ENCODE results near the gene SNX32. TPM values are rescaled to one million over a fixed set of nuclear protein-coding genes. Genes with fewer than 3 reads are reported as not detected.
"Not testable (repeated sequence)": the region's sequence is repeated elsewhere in the genome, so short reads cannot be mapped to it uniquely, and the experiment has no call there.

The SNX32 gene
- total RNA-seq, 1 donor from 2014 or later: 6.1 TPM

- no peak for DNase-seq (ENCODE audit: low spot score in 2 of 2)
Measured at GRCh38 chr11:65822776-65823528, 10.8 kb upstream of the SNX32 start.

DNA sequence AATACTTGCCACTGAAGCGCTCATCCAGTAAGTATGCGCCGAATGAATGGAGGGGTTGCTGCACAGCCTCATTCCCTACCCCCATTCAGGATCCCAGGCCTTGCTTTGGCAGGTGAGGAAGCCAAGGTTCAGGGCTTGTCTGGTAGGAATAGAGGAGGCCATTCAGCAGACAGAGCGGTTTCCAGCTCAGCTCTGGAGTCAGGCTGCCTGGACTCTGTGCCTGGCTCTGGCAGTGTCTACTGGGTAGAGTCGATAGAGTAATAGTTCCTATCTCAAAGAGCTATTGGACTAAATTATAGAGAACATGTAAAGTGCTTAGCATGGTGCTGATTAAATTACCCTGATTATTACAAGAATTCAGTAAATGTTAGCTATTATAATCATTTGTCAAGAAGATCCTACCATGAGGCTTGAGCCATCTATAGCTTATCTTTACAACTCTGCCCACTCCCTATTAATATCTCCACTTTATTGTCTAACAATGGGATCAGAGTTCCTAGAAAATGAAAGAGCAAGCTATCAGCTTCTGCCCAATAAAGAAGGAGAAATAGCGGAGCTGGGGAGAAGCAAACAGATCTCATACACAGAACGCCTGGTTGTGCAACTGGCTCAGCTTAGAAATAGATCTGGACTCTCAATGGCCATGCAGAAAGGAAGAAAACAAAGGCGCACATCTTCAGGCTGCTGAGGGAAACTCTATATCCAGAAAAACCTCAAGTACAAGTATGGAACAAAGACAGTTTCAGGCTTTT is 6.6 kb upstream of the SNX32 start:
- DNase-seq (ENCODE audit: low spot score in 2 of 2) (no peak), FAIRE-seq (no peak)

More at GRCh38 chr11:65822776-65823528, 10.8 kb upstream of the SNX32 start:
- no peak for FAIRE-seq

- DNase-seq (ENCODE audit: low spot score in 2 of 2) (no peak), FAIRE-seq (no peak)
Measured at GRCh38 chr11:65829459-65829858, 4.3 kb upstream of the SNX32 start.

GRCh38 chr11:65832231-65832630 is 1.5 kb upstream of the SNX32 start:
- FAIRE-seq; DNase-seq (ENCODE audit: low spot score in 2 of 2): not testable (repeated sequence)

DNA sequence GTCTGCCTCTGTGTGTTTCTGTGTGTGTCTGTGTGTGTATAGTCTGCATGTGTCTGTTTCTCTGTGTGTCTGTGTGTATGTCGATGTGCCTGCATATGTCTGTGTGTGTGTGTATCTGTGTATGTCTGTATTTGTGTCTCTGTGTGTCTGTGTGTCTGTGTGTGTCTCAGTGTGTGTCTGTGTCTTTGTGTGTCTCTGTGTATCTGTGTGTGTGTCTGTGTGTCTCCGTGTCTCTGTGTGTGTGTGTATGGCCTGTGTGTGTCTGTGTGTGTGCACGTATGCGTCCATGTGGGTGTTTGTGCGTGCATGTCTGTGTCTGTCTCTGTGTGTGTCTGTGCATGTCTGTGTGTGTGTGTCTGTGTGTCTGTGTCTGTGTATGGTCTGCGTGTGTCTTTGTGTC is 439 bp downstream of the SNX32 start:
- FAIRE-seq: no peak
- no peak for DNase-seq (ENCODE audit: low spot score in 2 of 2)

- DNase-seq (ENCODE audit: low spot score in 2 of 2) (no peak), FAIRE-seq (no peak)
Measured at GRCh38 chr11:65842144-65842543, 8.4 kb downstream of the SNX32 start.

- FAIRE-seq (no peak), DNase-seq (ENCODE audit: low spot score in 2 of 2) (no peak)
Measured at GRCh38 chr11:65843811-65844210, 10.0 kb downstream of the SNX32 start.

- no peak for FAIRE-seq
- no peak for DNase-seq (ENCODE audit: low spot score in 2 of 2)
Measured at GRCh38 chr11:65844231-65844872, 10.6 kb downstream of the SNX32 start.

- DNase-seq (ENCODE audit: low spot score in 2 of 2): no peak
- FAIRE-seq: no peak
Measured at GRCh38 chr11:65847746-65848145, 14.0 kb downstream of the SNX32 start.

DNA sequence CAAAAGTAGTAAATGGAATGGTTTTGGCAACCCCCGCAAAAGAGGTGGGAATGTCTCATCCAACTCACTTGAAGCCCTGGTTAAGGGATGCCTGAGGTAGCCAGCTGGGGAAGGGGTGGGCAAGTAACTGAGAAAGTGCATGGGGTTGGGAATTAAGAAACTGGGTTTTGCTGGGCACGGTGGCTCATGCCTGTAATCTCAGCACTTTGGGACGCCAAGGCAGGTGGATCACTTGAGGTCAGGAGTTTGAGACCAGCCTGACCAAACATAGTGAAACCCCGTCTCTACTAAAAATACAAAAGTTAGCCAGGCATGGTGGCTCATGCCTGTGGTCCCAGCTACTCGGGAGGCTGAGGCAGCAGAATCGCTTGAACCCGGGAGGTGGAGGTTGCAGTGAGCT is 14.9 kb downstream of the SNX32 start:
- FAIRE-seq; DNase-seq (ENCODE audit: low spot score in 2 of 2): not testable (repeated sequence)

DNA sequence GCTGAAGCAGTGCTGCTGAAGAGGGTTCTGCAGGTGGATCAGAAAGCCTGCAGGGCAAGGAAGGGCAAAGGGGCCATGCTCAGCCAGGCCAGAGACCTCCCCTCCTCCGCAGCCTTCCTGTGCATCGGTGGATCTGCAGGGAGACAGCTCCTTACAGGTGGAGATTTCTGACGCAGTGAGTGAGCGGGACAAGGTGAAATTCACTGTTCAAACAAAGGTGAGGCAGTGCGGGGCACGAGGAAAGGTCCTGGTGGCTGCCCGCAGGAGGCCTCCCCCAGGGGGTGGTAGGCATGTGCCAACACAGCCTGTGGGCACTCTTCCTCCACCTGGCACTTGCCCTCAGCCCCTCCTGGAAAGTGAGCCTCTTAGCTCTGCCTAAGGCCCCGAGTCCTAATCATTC is 15.6 kb downstream of the SNX32 start:
- no peak for FAIRE-seq
- no peak for DNase-seq (ENCODE audit: low spot score in 2 of 2)

DNA sequence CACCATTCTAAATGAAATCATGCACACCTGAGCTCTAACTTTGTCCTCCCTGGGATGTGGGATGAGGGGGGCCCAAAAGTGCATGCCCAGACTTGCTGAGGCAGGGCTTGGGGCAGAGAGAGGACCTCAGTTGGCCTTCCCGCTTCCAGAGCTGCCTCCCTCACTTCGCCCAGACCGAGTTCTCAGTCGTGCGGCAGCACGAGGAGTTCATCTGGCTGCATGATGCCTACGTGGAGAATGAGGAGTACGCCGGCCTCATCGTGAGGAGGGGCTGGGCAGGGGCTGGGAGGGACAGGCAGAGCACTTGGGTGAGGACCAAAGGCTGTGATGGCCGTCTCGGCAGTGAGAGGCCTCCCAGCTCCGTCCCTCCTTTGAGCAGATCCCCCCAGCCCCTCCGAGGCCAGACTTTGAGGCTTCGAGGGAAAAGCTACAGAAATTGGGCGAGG is 16.0 kb downstream of the SNX32 start:
- DNase-seq (ENCODE audit: low spot score in 2 of 2) (no peak), FAIRE-seq (no peak)

- DNase-seq (ENCODE audit: low spot score in 2 of 2) (no peak), FAIRE-seq (no peak)
Measured at GRCh38 chr11:65850217-65851082, 16.7 kb downstream of the SNX32 start.

DNA sequence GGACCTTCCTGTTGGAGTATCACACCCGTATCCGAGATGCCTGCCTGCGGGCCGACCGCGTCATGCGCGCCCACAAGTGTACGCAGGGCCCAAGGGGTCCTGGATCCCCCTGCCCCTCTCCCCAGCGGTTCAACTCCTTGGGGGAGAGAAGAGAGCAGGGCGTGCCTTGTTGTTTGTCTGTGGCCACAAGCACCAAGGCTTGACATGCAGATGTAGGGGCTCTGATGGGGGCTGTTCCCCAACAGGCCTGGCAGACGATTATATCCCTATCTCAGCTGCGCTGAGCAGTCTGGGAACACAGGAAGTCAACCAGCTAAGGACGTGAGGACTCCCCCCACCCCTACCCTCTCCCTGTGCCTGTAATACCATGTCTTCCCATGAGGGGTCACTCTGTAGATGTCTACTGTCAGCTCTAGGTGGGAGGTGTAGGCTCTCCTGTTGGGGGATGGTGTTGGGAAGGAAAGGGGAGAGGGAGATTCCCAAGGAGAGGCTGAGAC is 17.4 kb downstream of the SNX32 start:
- DNase-seq (ENCODE audit: low spot score in 2 of 2) (no peak), FAIRE-seq (no peak)

GRCh38 chr11:65851811-65852507 is 18.2 kb downstream of the SNX32 start:
- FAIRE-seq (no peak), DNase-seq (ENCODE audit: low spot score in 2 of 2) (no peak)

DNA sequence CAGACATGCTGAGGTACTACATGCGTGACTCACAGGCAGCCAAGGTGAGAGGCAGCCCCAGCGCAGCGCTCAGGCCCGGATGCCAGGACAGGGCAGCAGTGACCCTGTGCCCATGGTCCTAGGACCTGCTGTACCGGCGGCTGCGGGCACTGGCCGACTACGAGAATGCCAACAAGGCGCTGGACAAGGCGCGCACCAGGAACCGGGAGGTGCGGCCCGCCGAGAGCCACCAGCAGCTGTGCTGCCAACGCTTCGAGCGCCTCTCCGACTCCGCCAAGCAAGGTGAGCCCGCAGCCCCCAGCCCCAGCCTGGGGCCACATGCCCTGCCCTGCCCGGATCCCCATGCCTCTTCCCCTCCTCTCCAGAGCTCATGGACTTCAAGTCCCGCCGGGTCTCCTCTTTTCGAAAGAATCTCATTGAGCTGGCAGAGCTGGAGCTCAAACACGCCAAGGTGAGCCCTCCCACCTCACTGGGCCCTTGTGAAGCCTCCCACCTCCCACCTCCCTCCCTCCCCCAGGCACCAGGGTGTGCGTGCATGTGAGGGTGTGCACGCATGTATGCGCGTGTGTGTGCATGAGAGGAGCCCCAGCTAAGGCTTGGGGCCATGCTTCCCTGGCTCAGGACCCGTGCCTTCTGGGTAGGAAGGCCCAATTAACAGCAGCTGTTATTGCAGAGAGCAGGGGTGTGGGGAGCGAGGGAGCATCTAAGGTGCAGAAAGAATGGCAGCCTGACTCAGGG is 18.9 kb downstream of the SNX32 start:
- FAIRE-seq (no peak), DNase-seq (ENCODE audit: low spot score in 2 of 2) (no peak)

DNA sequence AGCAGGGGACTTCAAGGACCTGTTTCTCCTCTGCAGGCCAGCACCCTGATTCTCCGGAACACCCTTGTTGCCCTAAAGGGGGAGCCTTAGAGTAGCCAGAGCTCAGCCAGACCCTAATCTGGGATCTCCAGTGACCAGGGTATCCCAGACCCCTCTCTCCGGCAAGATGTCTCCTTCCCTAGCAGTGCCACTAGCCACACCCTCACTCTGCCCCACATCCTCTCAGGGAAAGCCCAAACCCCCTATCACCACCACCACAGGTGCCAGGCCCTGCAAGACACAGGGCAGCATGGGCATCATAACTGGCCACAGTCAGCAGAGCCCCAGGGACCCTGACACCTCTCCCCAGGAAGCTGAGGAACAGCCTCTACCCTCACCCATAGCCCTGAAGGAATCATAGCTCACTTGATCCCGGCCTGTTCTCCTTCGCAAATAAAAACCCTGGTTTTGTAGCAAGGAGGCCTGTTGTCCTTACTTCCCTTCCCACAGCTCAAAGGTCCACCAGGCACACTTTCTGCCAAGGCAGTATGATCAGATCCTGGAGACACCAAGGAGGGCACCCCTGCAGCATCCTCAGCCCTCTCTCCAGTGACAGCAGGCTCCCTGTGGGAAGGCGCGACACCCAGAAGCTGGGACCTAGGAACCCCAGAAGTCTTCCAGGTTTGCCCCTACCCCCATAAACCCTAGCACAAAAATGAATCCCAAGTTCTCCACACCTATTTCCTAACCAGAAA is 19.6 kb downstream of the SNX32 start:
- no peak for DNase-seq (ENCODE audit: low spot score in 2 of 2)
- no peak for FAIRE-seq

GRCh38 chr11:65854161-65854592 is 20.4 kb downstream of the SNX32 start:
- FAIRE-seq (no peak), DNase-seq (ENCODE audit: low spot score in 2 of 2) (no peak)

Data from frontal cortex (tissue), 4 donors.